CD4-positive, alpha-beta T cell treated with Interleukin-4 for 4 hours (primary cell): ENCODE measurements around the gene TCIRG1.
A peak's percentile ranks its signal among the peaks of the same experiment; 100 is the strongest.

Experiments used
- DNase-seq: peaks from one replicate; pipeline ENCODE4 v3.0.0-alpha.2; 2020

TCIRG1 gene

DNA sequence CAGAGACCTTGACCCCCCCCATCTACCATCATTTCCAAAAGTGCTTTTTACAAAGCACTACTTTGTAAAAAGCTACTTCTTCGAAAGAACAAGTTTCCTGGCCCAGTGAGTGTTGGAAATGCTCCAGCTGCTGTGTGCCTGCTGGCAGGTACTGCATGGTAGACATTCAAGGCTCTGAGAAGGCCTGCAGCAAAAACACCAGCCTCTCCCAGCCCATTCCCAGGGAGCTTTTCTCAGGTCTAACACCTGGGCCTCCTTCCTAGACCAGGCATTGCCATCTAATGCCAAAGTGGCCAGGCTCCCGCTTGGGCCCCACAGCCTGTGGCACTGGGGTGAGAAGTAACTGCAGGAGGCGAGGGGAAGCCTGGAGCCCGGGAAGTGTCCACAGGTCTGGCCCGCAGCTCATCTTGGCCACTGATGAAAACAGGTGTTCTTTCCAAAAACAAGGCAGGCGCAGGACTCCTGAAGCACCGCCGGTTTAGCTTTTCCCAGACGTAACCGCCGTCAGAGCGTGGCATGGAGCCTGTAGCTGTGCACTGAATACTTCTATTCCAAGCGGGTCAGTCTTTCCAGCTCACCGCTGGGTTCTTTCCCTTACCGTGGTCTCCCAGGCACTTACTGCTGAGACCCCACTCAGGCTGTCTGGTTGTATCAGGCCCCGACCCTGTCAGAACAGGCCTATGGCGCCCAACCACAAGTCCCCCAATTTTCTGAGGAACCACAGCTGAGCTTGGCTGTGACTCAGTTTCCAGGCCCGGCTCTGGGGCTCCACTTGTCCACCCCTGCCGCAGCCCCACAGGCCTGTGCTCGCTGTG, 1.2 kb upstream of the TCIRG1 start:
- DNase-seq, result no peak

DNA sequence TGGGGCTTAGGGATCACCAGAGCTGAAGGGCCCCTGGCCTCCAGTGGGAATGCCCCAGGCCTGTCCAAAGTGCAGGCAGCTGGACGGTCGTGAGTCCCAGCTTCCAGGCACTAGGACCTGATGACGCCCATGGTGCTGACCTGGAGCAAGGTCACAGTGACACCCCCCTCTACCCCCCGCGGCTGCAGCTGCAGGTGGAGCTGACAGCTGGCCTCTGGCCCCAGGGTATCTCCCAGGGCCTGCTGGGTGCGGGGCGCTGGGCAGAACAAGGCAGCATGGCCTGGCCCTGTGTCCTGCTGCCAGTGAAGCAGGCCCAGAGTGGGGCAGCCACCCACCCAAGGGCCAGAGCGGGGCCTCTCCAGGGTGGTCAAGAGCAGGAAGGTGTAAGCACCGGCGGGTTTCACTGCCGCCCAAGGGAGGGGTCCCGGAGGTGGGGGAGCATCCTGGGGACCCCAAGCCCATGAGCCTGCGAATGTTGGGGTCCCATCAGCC, 553 bp upstream of the TCIRG1 start:
- no peak for DNase-seq

DNA sequence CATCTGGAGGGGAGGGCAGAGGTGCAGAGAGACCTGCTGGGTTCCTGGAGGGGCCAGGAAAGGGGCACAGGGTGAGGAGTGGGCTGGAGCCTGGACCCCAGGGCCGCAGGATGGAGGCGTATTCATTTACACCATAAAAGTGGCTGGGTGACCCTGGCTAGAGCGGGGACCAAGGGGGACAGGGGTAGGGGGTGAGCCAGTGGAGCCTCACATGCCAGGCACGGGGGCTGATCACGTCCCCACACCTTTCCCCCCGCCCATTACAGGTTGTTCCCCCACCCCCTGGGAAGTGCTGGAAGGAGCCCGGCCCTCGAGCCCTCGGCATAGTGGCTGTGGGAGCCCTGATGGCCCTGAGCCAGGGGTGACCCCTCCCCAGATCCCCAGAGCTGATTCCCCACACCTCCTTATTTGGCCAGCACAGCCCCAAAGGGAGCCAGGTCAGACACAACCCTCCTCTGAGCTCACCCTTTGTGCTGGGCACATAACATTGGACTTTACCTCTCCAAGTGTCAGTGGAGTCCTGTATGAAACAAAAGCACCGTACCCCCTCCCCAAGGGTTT, 781 bp downstream of the TCIRG1 start:
- no peak for DNase-seq

DNA sequence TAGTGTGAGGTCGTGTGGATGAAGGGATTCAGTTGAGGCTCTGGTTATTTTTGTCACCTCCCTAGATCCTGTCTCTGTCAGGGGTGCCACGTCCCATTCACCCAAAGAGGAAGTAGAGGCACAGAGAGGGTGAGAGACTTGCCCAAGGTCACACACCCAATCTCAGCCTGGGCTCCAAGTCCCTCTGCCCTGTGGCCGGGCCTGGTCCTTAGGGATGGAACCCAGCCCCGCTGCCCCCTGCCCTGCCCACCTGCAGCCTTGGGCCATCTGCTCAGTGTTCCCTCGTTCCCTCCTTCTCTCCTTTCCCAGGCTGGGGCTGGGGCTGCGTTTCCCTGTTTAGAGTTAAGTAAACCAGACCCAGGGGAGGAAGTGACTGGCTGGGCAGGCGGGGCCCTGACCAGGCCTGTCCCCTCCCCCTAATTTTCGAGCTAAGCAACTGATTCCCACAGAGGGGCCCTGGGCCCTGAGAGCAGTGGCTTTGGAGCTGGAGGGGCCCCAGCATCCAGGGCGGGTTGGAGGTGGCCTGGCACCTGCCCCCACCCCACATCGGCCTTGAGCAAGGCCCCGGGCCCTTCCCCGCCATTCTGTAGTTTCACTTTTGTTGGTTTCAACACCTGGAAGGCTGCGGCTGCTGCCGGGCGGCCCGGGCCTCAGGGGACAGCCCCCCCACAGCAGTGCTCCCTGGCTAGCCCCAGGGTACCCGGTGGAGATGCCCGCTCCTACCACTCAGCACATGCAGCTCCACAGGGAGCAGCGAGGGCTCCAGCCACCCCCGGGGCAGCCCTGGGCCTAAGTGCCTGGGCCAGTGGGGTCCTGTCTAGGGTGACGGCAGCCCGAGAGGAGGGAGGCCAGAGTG, 1.5 kb downstream of the TCIRG1 start:
- peak; percentile 35 for DNase-seq

DNA sequence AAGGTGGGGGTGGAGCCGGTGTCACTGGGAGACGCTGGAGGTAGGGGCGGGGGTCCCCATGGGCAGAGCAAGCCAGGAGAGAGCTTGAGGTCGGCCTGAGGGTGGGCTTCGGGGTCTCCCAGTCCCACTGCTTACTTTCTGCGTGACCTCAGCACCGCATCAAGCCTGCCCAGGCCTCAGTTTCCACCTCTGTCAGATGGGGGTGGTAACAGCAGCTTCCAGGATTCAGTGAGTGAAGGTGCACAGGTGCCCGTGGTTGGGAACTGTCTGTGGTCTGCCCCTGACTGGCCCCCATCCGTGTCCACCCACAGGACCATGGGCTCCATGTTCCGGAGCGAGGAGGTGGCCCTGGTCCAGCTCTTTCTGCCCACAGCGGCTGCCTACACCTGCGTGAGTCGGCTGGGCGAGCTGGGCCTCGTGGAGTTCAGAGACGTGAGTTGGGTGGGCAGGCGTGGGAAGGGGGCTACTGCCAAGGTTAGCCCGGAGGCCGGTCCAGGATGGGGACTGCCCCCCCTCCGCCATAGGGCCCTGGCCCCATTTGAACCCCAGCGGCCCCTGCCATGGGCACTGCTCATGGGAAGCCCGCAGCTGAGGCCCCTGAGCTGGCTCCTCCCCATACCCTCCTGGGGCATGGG, 2.2 kb downstream of the TCIRG1 start:
- no peak for DNase-seq

DNA sequence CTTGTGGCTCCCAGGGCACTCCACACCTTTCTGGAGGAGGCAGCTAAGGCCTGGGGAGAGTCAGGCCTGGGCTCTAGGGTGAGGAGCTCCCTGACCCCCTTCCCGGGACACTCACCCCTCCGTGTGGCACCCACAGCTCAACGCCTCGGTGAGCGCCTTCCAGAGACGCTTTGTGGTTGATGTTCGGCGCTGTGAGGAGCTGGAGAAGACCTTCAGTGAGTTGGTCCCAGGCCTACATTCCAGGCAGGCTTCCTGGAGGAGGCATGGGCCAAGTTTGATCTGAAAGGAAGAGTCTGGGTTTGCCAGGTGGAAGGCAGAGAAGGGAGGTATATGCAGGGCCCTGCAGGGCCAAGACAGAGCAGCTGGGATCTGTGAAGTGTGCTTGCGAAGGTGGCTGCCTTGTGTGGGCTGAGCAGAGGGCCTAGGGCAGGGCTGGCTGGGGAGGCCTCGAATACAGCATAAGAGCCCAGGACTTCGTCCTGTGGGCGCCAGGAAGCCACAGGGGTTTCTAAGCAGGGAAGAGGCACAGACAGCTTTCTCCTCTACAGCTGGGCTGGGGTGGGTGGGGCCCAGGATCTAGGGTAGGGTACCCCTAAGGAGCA, 2.9 kb downstream of the TCIRG1 start:
- no peak for DNase-seq

DNA sequence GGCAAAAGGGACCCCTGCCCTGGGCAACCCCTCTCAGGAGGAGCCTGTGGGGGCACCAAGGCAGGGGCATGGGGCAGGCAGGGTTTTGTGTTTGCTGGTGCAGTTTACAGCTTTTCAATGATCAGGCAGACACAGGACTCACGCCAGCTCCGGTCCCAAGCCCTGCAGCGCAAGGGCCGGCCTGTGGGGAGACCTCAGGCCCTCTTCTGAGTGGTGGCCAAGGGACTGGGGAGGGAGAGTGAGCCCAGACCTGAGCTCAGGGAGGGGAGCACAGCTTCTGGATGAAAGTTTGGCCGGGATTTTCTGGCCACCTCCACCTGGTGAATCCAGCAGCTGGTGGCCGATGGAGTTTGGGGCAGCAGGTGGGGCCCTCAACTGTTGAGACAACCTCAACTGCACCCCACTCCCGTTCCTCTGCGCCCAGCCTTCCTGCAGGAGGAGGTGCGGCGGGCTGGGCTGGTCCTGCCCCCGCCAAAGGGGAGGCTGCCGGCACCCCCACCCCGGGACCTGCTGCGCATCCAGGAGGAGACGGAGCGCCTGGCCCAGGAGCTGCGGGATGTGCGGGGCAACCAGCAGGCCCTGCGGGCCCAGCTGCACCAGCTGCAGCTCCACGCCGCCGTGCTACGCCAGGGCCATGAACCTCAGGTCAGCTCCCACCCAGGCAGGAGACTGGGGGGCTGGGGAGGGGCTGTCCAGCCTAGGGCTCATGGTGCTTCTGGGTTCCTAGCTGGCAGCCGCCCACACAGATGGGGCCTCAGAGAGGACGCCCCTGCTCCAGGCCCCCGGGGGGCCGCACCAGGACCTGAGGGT, 3.6 kb downstream of the TCIRG1 start:
- no peak for DNase-seq

DNA sequence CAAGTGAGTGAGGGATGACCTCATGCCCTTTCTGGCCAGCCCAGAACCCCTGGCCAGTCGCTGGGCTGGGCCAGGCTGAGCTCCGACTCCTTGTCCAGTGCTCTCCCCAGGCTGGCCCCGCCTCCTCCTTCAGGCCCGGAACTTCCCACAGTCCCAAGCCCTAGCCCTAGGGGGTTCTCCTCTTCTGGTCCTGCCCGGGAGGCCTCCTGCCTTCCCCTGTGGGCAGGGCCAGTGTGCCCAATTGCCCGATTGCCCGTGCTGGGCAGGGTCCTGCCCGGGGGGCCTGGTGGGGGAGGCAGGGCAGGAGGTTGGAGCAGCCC, 4.2 kb downstream of the TCIRG1 start:
- DNase-seq, result no peak

DNA sequence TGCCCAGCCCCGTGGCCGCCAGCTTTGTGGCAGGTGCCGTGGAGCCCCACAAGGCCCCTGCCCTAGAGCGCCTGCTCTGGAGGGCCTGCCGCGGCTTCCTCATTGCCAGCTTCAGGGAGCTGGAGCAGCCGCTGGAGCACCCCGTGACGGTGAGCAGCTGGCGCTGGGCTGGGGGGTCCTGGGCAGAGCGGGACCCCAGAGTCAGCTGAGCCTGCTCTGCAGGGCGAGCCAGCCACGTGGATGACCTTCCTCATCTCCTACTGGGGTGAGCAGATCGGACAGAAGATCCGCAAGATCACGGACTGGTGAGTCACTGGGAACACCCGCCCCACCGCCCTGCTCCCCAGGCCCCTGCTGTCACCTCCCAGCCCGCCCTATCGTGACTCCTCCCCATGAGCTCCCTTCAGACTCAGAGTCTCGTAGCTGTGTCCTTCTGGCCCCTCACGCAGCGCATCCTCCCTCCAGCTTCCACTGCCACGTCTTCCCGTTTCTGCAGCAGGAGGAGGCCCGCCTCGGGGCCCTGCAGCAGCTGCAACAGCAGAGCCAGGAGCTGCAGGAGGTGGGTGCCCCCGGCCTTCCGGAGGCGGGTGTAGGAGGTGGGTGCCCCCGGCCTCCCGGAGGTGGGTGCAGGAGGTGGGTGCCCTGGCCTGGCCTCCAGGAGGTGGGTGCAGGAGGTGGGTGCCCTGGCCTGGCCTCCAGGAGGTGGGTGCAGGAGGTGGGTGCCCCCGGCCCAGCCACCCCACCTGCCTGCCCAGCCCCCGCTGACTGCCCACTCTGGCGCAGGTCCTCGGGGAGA, 4.7 kb downstream of the TCIRG1 start:
- DNase-seq, result no peak

DNA sequence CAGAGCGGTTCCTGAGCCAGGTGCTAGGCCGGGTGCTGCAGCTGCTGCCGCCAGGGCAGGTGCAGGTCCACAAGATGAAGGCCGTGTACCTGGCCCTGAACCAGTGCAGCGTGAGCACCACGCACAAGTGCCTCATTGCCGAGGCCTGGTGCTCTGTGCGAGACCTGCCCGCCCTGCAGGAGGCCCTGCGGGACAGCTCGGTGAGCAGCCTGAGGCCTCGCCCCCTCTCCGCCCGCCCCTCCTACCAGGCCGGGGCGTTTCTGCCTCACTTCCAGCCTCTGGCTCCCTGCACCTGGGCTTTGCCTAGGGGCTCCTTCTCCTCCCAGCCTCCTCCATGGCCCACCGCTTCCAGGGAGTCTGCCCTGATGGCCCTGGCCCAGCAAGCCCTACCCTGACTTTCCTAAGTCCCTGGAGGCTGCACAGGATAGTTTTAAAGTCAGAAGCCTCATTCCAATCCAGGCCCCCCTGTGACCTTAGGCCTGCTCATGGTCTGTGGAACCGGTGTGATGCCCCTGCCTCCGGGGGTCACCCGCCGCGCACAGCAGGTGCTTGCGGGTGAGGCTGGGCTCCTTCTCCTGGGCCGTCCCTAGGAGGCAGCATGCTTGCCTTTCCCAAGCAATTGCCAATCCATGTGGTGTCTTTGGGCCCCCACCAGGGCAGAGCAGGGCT, 5.5 kb downstream of the TCIRG1 start:
- DNase-seq, result no peak

DNA sequence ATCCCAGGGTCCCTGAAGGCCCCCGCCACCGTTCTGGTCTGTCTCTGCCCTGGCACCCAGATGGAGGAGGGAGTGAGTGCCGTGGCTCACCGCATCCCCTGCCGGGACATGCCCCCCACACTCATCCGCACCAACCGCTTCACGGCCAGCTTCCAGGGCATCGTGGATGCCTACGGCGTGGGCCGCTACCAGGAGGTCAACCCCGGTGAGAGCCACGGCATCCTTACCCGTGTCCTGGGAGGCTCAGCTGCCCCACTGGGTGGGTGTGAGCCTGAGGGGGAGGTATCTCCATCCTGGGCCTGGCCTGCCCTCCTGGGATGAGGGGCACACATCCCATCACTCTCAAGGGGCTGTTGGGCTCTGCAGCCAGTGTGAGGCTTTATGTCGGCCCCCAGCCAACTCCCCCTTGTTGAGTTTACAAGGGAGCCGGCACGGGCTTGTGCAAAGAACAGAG, 6.1 kb downstream of the TCIRG1 start:
- no peak for DNase-seq

DNA sequence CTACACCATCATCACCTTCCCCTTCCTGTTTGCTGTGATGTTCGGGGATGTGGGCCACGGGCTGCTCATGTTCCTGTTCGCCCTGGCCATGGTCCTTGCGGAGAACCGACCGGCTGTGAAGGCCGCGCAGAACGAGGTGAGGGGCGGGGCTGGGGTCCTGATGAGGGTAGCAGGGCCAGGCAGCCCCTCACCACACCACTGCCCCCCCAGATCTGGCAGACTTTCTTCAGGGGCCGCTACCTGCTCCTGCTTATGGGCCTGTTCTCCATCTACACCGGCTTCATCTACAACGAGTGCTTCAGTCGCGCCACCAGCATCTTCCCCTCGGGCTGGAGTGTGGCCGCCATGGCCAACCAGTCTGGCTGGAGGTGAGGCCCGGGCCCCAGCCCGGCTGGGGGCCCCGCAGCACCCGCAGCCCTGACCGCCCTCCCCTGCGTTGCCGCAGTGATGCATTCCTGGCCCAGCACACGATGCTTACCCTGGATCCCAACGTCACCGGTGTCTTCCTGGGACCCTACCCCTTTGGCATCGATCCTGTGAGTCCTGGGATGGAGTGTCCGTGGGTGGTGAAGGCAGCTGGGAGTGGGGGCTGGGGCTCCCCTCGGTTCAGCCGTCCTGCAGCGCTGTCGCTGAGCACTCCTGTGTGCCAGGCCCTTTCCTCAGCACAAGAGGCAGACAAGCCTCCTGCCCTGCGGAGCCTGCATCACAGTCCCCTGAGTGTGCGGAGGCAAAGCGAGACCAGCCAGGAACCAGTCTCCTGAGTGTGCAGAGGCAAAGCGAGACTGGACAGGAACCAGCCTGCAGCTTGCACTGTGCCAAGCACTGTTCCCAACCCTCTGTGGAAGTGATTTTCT, 8.8 kb downstream of the TCIRG1 start:
- no peak for DNase-seq

DNA sequence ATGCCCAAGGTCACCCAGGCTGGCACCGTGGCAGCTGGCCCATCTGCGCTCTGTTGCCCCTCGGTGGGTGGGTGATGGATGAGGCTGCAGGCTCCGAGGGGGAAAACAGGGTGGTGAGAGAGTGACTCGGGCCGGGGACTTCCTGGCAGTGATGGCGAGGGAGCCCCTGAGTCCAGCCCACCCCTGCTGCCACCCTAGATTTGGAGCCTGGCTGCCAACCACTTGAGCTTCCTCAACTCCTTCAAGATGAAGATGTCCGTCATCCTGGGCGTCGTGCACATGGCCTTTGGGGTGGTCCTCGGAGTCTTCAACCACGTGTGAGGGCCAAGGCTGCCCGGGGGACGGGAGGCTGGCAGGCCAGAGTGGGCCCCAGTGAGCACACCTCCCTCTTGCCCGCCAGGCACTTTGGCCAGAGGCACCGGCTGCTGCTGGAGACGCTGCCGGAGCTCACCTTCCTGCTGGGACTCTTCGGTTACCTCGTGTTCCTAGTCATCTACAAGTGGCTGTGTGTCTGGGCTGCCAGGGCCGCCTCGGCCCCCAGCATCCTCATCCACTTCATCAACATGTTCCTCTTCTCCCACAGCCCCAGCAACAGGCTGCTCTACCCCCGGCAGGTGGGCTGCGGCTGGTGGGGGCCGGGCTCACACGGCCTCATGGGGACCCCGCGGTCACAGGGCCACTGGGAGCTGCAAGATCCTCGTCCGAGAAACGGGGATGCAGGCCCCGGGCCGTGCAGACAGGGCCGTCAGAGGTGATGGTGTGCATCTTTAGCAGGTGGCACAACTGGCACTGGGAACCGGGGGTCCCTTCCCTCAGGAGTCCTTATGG, 10.1 kb downstream of the TCIRG1 start:
- no peak for DNase-seq

DNA sequence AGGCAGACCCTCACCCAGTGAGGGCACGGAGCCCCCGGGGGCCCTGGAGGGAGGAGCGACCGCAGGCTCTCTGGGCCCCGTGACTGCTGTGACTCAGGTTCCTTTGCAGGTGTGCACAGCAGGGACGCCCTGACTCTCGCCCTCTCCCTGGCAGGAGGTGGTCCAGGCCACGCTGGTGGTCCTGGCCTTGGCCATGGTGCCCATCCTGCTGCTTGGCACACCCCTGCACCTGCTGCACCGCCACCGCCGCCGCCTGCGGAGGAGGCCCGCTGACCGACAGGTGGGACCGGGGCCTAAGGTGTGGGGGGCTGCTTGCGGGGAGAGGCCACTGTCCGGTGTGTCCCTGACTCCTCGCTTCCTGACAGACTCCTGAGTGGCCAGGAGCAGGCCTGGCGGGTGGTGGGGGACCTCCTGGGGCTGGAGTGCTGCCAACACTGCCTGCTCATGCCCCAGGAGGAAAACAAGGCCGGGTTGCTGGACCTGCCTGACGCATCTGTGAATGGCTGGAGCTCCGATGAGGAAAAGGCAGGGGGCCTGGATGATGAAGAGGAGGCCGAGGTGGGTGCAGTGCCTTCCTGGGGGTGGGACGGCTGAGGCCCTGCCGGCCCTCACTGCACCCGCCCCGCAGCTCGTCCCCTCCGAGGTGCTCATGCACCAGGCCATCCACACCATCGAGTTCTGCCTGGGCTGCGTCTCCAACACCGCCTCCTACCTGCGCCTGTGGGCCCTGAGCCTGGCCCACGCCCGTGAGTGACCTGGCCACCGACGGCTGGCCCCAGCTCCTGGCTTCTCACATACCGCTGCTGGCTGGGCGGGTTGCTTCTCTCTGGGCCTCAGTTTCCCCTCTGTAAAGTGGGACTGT, 10.9 kb downstream of the TCIRG1 start:
- DNase-seq, result no peak

DNA sequence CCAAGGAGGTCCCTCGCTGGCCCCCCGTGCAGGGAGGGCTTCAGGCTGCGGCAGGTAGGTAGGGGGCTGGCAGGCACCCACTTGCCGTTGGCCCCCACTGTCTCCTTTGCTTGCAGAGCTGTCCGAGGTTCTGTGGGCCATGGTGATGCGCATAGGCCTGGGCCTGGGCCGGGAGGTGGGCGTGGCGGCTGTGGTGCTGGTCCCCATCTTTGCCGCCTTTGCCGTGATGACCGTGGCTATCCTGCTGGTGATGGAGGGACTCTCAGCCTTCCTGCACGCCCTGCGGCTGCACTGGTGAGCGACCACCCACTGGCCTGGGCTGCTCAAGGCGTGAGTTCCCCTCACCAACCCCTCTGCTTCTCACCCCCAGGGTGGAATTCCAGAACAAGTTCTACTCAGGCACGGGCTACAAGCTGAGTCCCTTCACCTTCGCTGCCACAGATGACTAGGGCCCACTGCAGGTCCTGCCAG, 11.6 kb downstream of the TCIRG1 start:
- no peak for DNase-seq

DNA sequence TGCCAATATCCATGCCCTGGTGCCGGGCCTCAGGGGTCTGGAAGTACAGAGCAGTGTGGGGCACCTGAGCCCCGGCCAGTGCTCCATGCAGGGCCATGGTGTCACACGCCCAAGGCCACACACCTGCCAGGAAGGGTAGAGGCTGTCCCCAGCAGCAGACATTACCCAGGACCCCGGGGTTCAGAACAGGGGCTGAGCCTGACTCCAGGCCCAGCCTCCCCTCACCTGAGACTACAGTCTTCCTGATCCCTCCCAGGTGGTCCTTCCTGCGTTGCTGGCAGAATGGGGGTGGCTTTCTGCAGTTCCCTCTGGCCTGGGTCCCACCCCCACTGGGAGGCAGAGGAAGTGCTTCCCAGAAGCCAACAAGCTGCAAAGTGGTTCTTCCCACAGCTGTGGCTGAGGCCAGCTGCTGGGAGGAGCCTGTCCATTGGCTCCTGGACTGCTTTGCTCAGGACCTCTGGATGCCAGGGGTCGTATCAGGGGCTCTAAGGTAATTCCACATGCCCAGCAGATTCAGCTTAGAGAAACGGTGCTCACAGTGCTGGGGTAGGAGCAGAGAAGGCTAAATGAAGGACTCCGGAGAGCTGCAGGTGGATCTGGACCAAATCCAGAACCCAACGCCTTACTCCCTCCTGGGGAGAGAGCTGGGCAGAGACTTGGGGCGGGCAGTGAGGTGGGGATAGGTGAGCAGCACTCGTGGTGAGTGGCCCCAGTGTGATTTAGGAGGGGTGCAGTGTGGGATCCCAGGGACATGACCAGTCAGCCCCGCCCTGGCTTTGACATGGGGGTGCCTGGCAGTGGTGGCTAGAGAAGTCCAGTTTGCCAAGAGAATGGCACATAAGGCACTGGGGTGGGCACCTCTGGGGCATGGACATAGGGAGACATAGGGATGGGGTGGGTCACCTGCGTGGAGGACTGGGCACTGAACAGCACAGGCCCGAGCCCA, 12.6 kb downstream of the TCIRG1 start:
- no peak for DNase-seq
